GM10266 (cell line): ENCODE results near the gene NGF.

Source experiments
- DNase-seq: peaks from one replicate; pipeline ENCODE4 v3.0.0; 2012; ENCODE audit errors: extremely low spot score
- TF ChIP-seq, protein P1 (sequence below): IDR thresholded peaks from 2 replicates; pipeline ENCODE4 v1.5.1; 2012; ENCODE audit warnings: mild to moderate bottlenecking, low read depth; ENCODE audit not compliant: control insufficient read depth, insufficient read depth; ENCODE audit errors: missing control alignments

Gene NGF

GRCh38 chr1:115278211-115278610 lies 59.8 kb downstream of the NGF start:
- DNase-seq = no peak
- TF ChIP-seq, protein P1, sequence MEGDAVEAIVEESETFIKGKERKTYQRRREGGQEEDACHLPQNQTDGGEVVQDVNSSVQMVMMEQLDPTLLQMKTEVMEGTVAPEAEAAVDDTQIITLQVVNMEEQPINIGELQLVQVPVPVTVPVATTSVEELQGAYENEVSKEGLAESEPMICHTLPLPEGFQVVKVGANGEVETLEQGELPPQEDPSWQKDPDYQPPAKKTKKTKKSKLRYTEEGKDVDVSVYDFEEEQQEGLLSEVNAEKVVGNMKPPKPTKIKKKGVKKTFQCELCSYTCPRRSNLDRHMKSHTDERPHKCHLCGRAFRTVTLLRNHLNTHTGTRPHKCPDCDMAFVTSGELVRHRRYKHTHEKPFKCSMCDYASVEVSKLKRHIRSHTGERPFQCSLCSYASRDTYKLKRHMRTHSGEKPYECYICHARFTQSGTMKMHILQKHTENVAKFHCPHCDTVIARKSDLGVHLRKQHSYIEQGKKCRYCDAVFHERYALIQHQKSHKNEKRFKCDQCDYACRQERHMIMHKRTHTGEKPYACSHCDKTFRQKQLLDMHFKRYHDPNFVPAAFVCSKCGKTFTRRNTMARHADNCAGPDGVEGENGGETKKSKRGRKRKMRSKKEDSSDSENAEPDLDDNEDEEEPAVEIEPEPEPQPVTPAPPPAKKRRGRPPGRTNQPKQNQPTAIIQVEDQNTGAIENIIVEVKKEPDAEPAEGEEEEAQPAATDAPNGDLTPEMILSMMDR = no peak

- TF ChIP-seq, protein P1 = no peak
- DNase-seq = no peak
Observed at GRCh38 chr1:115277276-115277675, 60.8 kb downstream of the NGF start.

DNA sequence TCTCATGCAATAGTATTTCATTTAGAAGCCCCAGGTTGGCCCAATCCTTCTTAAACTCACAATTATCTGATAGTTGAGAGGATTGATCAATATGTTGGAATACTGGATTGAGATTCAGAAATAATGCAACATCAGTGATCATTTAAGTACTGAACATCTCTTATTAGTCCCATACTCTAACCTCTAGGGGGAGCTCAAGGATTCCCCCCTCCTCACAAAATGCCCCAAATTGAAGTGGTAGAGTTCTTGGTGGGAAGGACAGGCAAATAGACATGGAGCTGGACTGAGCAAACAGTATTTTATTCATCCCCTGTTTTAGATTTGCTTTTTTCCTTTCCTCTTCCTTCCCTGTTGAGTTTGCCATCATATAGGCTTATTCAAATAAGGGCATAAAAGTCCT lies 62.8 kb downstream of the NGF start:
- TF ChIP-seq, protein P1 = peak; percentile 42
- DNase-seq = peak; percentile 32

GRCh38 chr1:115274467-115274866 lies 63.6 kb downstream of the NGF start:
- TF ChIP-seq, protein P1 = no peak
- no peak for DNase-seq

DNA sequence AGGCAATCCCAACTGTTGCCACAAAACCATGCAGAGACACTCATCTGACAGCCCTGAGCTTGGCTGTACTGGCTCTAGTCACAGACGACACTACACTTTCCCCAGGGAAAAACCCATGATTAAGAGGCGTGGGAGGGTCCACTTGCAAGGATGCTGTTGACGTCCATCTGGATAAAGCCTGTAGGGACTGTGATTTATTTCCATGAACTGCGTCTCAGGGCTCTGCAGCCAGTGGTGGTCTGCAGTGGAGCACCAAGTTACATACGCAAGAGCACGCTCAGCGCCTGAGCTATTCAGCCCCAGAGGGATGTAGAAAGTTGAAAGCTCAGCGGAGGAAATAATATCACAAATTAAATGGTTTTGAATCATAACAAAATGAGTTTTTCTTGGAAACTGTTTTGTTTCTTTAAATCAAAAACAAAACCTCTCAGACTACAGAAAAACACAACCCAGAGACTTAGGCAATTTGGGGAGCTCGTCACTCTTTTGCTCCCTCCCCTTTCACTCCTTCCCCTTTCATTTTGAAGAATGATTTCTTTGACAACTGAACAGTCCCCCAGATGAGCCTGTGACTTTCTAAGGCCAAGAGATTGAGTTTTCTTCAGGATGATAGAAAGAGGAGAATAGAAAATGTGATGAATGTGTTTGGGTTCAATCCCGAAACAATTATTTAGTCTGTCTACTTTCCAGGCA lies 71.2 kb downstream of the NGF start:
- TF ChIP-seq, protein P1 = no peak
- no peak for DNase-seq

DNA sequence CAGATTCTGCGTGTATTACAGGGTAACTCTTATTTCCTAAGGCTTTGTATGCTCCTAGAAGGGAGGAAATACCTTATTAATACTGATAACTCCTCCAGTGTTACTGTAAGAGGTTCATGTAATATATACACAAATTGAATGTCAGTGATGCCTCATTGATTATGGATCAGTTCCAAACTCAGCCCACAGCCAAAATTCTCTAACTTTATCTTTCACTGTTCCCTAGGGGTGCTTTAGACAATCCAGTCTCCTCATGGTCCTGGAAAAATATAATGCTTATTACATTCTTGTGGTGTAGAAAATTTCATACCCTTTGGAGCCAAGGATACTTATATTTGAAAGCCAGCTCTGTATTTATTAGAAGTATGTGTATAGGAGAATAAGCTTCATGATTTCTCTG lies 73.0 kb downstream of the NGF start:
- DNase-seq = no peak
- TF ChIP-seq, protein P1 = no peak

- no peak for DNase-seq
- TF ChIP-seq, protein P1 = no peak
Observed at GRCh38 chr1:115262886-115263285, 75.2 kb downstream of the NGF start.
